Brain microvascular endothelial cell (primary cell): ENCODE data around the gene RPL13.
"Not testable (repeated sequence)": the region's sequence is repeated elsewhere in the genome, so short reads cannot be mapped to it uniquely, and the experiment has no call there.

Source experiments
- DNase-seq: peaks from one replicate; pipeline ENCODE4 v3.0.0-alpha.2; 2020
- H3K27ac ChIP-seq: fragments of 250-450 bp; sonication (Bioruptor Pico); 2 replicates; pipeline ENCODE4 v1.5.1; 2020; ENCODE audit warnings: mild to moderate bottlenecking, moderate library complexity
- H3K27me3 ChIP-seq: fragments of 250-450 bp; sonication (Bioruptor Pico); replicated peaks from 2 replicates; pipeline ENCODE4 v1.5.1; 2020; ENCODE audit warnings: mild to moderate bottlenecking
- H3K36me3 ChIP-seq: fragments of 250-450 bp; sonication (Bioruptor Pico); replicated peaks from 2 replicates; pipeline ENCODE4 v1.5.1; 2020; ENCODE audit warnings: mild to moderate bottlenecking
- H3K4me3 ChIP-seq: 2 replicates; pipeline ENCODE4 v1.5.1; 2011; ENCODE audit warnings: low read depth, mild to moderate bottlenecking, control low read depth, low read length, moderate library complexity
- in situ Hi-C: cut with HindIII; loops from 2 replicates; pipeline ENCODE4 v1.10.0; 2017; ENCODE audit warnings: low sequenced_read_pairs, low pct_ligation_motif_present
- TF ChIP-seq, protein P1 (sequence below): IDR thresholded peaks from 2 replicates; pipeline ENCODE4 v1.5.1; 2011; ENCODE audit warnings: low read depth, mild to moderate bottlenecking, moderate library complexity, low read length, control low read depth, inconsistent platforms; ENCODE audit errors: missing control alignments

Gene RPL13

GRCh38 chr16:89569506-89570341 is 9.2 kb downstream of the RPL13 start:
- TF ChIP-seq, protein P1, sequence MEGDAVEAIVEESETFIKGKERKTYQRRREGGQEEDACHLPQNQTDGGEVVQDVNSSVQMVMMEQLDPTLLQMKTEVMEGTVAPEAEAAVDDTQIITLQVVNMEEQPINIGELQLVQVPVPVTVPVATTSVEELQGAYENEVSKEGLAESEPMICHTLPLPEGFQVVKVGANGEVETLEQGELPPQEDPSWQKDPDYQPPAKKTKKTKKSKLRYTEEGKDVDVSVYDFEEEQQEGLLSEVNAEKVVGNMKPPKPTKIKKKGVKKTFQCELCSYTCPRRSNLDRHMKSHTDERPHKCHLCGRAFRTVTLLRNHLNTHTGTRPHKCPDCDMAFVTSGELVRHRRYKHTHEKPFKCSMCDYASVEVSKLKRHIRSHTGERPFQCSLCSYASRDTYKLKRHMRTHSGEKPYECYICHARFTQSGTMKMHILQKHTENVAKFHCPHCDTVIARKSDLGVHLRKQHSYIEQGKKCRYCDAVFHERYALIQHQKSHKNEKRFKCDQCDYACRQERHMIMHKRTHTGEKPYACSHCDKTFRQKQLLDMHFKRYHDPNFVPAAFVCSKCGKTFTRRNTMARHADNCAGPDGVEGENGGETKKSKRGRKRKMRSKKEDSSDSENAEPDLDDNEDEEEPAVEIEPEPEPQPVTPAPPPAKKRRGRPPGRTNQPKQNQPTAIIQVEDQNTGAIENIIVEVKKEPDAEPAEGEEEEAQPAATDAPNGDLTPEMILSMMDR: no peak
- DNase-seq: no peak
- Histone ChIP-seq H3K36me3 (peaks cover 3% of the 10 kb centered on the region), H3K27me3 (no peaks in the 10 kb centered on the region), H3K4me3 (no peak overlapping the region), H3K27ac (no peak overlapping the region)
- in situ Hi-C loops: no loop called here

- no peak overlapping the region for H3K27ac ChIP-seq
- H3K27me3 ChIP-seq: no peaks in the 10 kb centered on the region
- in situ Hi-C loops: no loop called here
- DNase-seq: no peak
- no peak overlapping the region for H3K4me3 ChIP-seq
- no peaks in the 10 kb centered on the region for H3K36me3 ChIP-seq
- TF ChIP-seq, protein P1: no peak
Measured at GRCh38 chr16:89570342-89570923, 10.0 kb downstream of the RPL13 start.

DNA sequence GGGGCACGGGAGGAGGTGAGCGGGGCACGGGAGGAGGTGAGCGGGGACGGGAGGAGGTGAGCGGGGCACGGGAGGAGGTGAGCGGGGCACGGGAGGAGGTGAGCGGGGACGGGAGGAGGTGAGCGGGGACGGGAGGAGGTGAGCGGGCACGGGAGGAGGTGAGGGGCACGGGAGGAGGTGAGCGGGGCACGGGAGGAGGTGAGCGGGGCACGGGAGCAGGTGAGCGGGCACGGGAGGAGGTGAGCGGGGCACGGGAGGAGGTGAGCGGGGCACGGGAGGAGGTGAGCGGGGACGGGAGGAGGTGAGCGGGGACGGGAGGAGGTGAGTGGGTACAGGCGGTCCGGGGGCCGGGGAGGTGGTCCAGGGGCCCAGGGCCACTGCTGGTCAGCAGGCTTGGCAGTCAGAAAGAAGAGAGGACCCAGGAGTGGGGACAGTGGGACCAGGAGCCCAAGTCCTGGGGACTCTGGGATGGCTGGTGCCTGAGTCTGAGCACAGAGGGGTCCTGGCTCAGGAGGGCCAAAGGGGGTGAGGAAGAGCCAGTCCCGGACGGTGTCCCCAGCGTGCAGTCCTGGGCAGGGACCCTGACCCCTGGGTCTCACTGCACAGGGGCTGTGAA is 10.6 kb downstream of the RPL13 start:
- H3K27me3 ChIP-seq, in situ Hi-C loops, DNase-seq, H3K4me3 ChIP-seq, H3K36me3 ChIP-seq, H3K27ac ChIP-seq: not testable (repeated sequence)

- Histone ChIP-seq H3K27ac (no peak overlapping the region), H3K4me3 (no peak overlapping the region), H3K36me3 (no peaks in the 10 kb centered on the region), H3K27me3 (no peaks in the 10 kb centered on the region)
- in situ Hi-C loops: no loop called here
- TF ChIP-seq, protein P1: no peak
- DNase-seq: no peak
Measured at GRCh38 chr16:89571636-89572035, 11.2 kb downstream of the RPL13 start.

DNA sequence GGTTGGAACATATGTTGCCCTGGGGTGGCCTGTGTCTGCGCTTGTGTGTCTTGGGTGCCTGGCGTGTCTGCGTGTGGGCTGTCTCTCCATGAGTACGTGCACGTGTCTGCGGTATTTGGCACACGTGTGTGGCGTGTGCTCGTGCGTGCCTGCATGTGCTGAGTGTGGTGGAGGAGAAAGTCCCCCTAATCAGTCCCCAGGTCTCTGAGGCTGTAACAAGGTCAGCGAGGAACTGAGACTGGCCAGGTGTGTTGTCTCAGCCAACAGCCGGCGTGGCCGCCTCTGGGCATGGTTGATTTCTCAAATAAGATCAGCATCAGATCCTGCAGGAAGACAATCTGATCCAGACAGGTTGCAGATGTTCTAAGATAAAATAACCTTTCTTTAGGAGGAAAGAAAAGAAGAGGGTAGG is 11.6 kb downstream of the RPL13 start:
- DNase-seq: no peak
- in situ Hi-C loops: no loop called here
- Histone ChIP-seq H3K36me3 (no peaks in the 10 kb centered on the region), H3K27ac (no peak overlapping the region), H3K27me3 (no peaks in the 10 kb centered on the region), H3K4me3 (no peak overlapping the region)
- TF ChIP-seq, protein P1: no peak

DNA sequence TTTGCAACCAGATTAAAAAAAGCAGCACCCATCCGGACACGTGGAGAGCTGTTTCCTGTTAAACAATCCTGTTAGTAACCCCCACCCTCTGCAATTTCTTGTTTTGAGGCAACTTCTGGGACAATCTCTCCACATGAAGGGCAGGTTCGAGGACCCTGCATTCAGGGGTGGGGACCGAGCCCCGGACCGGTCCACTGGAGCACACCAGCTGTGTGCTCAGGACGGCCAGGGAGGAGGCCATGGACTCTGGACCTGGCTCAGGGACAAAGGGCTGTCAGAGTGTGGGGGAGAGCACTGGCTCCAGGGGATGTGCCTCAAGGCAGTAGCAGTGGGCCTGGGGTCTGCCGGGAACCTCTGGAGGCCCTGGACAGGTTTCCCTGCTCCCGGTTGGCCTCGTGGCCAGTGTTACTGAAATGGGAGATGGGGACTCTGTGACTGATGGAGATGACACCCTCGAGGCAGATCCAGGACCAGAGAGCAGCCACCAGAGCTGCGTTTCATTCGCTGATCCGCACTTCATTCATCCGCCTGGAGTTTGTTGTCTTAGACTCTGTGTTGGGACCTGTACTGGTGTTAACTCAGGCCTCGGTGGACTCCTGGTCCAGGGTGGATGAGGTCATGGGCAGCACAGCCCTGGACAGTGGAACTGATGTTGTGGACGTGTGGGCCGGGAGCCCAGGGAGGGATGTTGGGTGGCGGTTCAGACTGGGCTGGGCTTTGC is 12.2 kb downstream of the RPL13 start:
- TF ChIP-seq, protein P1: no peak
- Histone ChIP-seq H3K27ac (no peak overlapping the region), H3K4me3 (no peak overlapping the region), H3K36me3 (no peaks in the 10 kb centered on the region), H3K27me3 (no peaks in the 10 kb centered on the region)
- DNase-seq: no peak
- in situ Hi-C loops: no loop called here
